Inflammatory macrophage treated with lipopolysaccharide for 4 hours (primary cell): ENCODE data around the gene CDH8.
"Not testable (repeated sequence)": the region's sequence is repeated elsewhere in the genome, so short reads cannot be mapped to it uniquely, and the experiment has no call there.

Experiments
- DNase-seq: peaks from one replicate; pipeline ENCODE4 v3.0.0-alpha.2; 2020

The CDH8 gene

DNA sequence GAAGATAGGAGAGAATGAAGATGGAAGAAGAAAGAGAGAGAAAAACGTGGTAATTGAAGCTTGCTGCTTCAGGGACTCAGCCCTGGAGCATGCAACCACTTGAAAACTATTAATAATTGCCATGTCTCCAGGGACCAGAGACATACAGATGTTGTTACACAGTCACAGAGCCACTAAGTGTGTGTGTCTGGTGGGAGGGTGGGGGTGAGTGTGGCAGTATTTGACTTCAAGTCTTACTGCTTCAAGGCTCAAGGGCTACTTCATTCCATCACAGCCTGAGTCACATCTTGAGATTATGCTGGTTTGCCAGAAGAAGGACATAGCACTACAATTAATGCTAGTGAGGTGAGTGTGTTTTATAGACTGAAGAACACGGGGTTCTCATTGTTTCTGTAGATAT, 202.2 kb downstream of the CDH8 start:
- no peak for DNase-seq

DNA sequence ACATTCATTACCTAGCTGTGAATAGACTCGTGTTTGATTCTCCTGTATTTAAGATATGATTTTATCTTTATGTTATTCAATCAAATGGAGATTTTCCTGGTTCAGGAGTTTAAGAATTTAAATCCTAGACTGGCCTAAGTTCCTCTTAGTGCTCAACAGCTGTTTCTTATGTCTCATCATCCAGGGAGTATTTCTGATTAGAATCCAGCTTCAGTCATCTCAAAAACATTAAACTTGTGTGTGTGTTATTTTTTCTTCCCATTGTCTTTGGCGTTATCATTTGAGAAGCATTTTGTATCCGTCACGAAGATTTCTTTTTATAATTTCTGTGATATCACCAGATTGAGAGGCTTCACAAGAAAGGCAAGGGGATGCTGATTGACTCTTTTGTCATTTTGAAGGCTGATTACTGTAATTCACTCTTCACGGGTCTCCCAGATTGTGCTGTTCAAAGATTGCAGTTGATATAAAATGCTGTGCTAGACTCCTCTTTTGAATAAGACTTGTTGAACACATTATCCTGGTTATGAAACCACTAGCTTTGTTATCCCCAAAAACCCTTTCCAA, 204.8 kb downstream of the CDH8 start:
- no peak for DNase-seq

DNA sequence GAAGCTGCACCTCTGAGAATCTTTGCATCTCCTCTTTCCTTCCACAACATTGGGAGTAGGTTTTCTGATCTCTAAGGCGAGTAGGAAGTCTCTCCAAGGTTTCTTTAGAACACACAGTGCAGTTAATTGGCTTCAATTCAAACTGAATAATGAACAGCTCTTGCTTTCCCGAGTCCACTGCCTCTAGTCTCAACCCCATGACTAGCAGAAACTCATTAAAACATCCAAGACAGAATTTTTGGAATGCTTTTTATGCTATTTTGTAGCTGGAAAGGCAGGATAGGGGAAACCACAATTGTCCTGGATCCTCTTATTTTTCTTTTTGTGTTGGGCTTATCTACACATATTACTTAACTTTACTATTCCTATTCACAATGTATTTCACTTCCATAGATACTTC, 206.6 kb downstream of the CDH8 start:
- DNase-seq: no peak

DNA sequence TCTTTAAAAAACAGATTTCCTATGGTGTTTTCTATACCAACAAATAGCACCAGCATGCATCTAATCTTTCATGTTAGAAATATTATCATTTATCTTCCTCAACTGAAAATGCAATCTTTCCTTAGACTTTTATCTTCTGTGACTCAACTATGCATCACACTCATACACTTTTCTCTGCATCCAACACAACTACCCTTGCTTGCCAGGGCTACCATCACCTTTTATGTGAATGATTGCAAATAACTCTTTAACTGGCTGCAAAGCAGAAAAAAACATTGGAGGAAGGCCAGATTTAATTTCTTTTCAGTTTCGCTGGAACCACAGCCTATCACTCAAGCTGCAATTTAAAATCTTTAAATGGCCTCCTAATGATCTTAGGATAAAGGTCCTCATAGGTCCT, 212.9 kb downstream of the CDH8 start:
- no peak for DNase-seq

DNA sequence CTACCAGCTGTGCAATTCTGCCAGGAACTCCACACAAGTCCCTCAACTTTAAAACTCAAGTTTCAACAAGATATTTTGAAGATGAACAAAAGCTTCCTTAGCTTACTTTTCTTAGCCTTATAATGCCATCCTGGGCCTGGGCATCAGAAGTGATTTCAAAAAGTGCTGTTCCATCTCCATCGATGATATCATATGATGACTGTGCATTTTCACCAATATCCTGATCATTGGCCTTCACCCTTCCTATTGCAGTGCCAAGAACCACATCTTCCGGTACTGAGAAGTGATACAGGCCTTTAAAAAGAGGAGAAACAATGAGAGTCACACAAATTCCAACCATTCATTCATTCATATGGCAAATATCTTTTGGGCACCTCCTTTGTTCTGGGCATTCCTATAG, 215.4 kb downstream of the CDH8 start:
- no peak for DNase-seq

DNA sequence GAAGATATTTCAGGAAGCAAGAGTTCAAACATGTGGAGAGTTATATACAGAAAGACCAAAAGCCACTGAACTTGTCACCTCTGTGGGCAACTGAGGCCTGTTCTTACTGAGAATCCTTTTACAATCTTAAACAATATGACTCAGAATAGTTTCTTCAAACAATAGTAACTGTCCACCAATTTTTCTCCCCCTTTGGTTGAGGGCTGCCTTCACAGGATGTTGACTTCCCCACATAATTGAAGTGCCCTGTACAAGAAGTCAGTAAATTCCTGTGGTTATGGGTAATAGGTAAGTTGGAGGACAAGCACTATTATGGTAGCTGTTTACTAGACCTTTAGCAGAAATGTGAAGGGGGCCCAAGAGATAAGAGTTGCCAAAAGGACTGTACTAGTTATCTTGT, 215.8 kb downstream of the CDH8 start:
- DNase-seq: no peak

DNA sequence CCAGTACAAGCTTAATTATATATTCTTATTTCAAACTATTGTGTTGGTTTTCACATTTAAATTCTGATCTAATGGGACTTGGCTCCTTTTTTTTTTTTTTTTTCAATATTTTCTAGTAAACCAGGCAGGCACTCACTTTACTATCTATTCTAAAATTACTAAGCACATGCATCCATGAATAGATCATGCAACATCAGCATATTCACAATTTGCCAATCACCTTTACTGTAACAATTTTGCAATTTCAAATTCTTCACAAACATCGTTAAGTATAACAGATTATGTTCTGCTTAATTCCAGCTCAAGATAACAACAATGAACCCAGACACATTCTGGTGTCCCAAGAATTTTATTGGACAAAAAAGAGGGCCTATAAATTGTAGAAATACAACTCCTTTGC, 217.4 kb downstream of the CDH8 start:
- DNase-seq: no peak

DNA sequence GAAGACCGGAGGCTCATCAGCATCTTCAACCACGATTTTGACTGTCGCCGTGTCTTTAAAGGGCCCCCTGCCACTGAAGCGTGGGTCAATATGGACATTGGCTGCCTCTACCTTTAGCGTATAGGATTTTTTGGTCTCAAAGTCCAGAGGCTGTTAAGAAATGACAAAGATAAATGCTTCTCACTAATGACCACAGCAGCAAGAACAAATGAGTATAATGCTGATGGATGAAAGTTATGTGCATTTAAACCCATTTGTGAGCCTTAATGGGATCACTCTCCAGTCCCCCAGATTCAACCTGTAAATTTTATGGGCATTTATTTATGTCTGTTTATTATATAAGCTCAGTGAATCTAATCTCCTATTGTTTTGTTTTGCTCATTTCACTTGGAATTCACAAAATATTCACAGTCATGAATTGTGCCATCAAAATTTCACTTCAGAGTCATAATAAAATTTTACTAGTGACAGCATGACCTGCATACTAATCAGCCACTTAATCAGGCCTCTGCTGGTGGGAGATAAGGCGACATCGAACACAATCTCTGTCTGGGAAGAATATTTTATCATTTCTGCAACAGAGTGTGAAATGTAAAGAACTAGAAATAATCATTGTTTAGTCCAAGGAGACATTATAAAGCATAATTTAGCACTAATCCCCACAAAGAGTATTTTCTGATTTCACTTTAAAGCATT, 218.5 kb downstream of the CDH8 start:
- no peak for DNase-seq

DNA sequence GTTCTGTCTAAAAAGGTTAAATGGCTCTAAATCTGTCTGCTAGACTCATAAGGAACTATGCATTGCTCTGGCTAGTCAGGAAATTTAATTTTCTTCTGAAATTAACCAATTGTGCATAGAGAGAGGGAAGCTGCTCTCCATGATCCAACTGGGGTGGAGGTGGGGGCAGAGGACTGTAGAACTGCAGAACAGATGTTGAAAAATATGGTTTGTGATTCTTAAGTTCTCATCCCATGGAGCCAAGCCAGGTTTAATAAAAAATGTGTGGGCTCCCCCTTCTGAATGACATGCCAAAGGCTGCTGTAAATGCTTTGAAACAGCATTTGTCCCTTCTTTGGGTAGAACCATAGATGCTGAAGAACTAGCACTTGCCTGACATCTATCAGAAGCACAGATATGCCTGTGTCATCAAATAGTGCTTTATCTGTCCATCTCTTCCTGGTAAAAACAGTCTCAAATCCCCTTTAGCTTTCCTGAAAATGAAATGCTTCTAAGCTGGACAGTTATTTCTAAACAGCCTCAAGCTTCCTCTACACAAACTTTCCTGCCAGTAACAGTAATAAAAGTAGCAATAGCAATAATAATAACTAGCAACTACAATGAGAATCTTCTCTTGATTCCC, 221.4 kb downstream of the CDH8 start:
- no peak for DNase-seq

DNA sequence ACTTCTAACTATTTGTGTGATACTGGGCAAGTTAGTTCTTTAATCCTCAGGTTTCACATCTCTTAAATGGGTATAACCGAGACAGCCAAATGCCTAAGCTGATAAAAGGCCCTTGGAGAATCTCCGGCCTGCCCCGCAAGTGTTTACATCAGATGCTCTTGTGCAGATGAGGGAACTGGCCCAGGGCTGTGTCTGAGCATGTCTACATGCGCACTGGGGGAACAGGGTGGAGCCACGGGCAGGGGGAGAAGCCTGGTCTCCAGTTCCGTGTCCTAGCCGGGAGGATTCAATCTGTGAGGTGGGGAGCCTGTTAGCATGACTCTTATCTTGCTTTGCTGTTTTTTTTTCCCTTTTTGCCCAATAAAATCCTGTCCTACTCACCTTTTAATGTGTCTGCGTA, 222.9 kb downstream of the CDH8 start:
- no peak for DNase-seq

DNA sequence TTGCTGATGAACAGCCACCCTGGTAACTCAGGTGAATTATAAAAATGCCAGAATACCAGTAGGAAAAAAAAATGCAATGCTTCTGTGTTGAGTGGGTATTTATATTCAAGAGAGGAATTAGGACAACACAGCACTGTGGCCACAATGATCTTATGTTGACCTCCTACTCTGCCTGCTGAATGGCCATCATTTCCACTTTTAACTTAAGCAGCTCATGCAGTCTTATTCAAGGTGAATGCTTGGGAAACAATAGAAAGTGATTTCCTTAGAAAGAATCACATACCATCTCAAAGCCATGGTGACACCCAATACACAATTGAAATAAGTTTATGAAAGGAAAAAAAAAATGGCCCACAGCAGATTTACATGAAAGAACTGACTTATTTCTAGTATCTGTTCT, 224.0 kb downstream of the CDH8 start:
- DNase-seq: no peak

DNA sequence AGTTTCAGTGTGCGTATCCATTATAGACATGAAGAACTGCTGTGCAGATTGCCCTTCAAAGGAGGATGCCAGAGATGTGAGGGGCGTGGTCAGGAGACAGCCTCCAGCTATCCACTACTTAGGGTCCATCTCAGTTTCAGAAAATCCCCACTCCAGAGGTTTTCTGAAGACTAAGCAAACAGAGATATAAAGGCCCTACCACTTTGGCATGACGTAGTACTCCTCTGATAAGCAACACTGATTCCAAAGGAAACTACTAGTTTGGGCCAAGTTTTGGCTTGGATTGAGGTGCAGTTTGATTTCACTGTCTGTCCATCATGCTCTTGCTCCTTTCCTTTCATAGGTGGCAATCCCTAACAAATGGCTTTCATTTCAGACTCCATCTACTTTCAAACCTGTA, 228.7 kb downstream of the CDH8 start:
- DNase-seq: no peak

DNA sequence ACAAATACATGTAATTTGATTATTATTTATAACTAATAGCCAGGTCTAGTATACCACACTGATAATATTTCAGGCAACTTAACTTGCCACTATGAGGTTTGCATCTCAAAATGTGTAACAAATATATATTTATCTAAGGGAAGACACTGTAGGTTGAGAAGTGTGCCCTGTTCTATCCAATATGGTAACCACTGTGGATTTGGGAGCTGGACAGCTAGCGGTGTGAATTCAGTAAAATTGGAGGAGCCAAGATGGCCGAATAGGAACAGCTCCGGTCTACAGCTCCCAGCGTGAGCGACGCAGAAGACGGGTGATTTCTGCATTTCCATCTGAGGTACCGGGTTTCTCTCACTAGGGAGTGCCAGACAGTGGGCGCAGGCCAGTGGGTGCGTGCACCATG, 235.0 kb downstream of the CDH8 start:
- not testable (repeated sequence) for DNase-seq

DNA sequence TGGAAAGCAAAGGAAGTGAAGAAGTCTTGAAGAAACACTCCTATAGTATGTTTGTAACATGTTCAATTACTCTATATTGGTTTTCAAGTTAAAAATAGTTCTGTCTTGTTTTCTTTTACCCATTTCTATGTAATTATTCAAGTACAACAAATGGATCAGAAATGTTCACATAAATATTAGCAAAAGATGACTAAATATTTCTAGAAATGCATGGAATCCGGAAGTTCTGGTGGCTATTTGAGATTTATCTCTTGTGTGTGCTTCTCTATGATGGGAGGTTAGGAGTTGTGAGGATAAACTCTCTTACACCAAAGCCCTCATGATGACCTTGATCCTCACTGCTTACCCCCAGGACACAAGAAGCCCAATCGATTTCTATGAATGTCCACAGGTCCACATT, 237.5 kb downstream of the CDH8 start:
- no peak for DNase-seq

DNA sequence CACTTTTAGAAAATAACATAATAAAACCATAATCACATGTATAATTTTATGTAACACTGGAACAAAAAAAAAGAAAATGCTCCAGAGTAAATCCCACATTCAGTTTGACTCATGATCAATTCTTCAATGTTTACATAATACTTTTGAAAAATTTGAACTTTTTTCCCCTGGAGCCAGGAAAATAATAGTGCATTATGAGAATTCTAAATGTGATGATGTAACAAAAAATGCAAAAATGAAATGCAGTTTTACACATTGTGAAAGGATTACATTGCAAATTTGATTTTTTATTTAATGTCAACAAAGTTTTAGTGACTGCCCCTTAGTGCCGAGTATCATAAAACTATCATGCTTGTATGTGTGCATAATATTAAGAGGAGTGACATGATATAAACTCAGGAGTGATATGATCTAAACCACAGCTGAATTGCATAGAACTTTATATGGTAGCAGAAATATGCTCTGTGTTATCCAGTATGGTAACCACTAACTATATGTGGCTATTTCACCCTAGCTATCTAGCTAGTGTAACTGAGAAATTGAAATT, 238.2 kb downstream of the CDH8 start:
- no peak for DNase-seq

DNA sequence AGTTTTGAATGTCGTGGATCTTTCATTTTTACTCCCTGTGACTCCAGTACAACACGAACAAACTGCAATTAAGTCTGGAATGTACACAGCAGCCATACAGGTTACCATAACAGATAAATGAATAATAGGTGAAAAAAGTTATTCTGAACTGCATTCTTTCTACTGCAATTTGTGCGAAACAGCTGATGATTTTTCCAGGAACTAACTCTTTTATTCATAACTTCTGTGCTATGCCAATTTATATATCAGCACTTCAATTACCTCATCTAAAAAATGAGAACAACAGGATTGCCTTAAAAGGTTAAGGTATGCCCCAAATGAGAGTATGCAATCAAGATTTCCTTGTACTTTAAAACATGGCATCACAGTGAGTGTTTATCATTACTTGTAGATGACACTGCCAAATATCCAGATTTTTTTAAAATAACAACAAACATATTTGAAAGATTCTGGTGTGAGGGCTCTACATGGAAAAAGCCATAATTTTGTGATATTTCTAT, 238.9 kb downstream of the CDH8 start:
- DNase-seq: no peak

DNA sequence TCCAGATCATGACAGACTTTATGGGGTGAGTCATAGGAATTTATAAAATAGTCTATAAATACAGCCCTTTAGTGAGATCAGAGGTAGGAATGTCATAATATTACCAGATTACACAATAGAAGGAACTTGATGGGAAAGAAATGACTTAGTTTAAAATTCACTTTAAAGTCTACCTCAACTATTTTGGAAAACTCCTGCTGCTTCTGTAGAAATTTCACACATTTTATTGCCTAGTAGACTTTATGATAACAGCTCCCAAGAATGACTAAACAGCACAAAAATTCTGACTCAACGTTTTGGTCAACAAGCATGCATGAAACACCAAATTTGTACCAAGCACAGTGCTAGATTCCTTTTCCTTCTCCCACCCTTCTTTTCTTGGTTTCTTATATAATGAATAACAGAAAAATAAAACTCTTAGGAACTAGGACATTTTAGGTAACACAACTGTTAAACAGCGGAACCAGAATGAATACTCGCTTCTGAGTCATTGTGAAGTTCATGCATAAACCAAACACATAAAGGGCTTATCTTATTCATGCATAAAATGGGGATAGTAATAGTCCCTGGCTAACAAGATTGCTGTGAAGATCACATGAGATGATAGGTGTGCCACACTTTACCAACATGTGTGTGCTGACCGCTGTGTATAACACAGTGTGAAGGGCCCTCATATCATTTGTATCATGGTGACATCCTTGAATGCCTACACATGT, 243.9 kb downstream of the CDH8 start:
- no peak for DNase-seq

DNA sequence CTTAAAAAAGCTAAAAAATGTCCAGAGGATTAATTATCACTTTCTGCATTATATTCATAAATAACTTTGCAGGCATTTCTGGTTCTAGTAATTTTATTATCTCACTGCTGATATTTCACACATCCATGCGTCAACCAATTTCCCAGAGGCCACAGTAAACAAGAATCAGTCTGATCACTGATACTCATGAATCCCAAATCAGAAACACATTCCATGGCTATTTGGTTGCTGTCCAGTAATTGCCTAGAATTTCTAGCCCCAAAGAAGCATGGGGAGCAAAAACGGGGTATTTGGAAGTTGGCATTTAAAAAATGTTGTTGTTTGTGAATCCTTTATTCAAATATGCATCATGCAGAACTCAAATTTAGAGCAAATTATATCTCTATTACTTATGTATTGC, 244.8 kb downstream of the CDH8 start:
- DNase-seq: no peak

DNA sequence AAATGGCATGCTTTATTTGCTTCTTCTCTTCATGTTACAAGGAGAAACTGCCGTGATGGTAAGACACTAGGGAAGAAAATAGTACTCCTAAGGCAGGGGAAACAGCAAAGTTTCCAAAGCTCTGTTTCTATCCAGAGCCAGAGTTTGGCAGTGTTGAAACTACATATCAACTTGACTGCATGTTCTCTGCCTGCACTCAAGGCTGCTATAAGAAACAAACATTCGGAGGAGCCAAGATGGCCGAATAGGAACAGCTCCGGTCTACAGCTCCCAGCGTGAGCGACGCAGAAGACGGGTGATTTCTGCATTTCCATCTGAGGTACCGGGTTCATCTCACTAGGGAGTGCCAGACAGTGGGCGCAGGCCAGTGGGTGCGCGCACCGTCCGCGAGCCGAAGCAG, 254.4 kb downstream of the CDH8 start:
- DNase-seq: not testable (repeated sequence)

DNA sequence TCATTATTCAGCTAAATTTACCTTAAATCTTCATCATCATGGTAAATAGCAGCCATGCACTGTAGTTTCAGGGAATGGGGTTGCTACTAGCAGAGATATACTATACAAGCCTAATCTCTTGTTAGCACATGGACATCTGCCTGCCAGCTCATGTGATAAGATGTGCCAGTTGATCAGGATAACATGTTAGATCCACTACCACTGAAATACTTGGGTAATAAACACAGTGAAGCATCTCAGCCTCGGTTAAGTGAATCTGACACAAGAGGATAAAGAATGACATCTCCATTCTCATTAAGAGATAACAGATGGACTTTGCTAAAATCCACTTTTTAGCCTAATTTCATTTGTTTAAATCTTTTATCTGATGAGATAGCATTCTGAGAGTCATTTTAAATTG, 256.1 kb downstream of the CDH8 start:
- DNase-seq: no peak

DNA sequence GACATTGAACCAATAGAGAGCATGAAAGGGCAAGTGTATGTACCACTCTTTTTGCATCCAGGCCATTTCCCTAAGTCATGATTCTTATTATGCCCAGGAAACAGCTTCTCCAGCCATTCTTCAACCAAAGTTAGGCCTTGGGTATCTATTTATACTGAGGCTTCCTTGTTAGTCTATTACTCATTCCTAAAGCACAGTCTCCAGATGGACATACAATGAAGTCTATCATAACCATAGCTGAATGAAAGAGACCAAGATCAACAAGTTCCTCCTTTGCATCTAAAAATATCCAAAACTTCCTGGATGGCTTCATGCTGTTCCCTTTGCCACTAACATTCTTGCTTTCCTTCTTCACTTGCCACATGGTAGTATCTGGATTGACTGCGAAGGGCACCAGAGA, 265.9 kb downstream of the CDH8 start:
- DNase-seq: no peak

DNA sequence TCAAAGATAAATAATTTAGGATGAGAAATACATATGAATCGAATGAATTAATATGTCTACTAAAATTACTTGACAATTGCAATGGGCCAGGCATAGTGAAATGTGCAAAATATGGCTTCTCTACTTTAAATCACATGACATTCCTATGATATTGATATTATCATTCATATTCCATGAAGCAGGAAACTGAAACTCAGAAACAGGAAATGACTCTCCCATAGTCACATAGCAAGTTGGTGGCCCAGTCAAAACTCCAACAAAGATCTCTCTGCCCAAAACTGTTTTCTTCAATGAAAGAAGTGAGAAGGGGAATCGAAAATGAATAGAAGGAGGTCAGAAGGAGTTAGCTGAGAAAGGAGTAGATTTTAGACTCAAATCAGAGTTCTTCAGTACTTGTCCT, 272.2 kb downstream of the CDH8 start:
- no peak for DNase-seq

DNA sequence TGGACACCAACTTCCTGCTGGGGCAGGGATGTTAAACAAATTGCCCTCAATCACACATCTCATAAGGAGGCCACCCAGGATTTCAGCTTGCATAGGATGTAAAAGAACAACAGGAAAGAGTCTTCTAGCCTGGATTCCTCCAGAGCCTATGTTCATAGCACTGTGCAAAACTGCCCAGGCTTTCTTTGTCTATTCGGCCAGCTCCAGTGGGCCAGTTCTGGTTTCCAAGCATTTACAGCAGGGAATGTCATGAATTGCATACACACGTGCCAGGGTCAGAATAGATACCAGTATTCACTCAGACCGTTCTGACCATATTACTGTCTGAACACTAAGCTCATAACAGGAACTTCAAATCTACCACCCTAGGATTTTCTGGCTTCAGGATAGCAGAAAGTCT, 273.2 kb downstream of the CDH8 start:
- no peak for DNase-seq

DNA sequence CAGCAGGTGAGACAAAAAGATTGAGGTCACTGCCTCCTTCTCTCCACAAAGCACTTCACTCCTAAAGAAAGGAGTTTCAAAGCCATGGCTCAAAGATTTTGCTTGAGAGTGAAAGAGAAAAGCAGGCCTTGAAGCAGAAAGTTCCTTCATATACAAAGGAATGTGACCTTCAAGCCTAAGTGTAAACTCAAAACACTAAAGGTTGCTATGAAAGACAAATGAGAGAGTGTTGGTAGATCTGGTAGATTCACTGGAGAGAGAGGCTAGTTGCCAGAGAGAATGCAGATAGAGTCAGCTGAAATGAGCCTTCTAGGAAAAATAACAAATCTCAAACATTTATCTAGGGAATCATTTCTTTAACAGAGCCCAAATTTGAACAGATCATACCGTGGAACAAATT, 305.2 kb downstream of the CDH8 start:
- DNase-seq: no peak
